Neuronal stem cell (in vitro differentiated cells): Measurements from ENCODE around the gene TARBP2.
A peak's percentile ranks its signal among the peaks of the same experiment; 100 is the strongest.

Experiments
- DNase-seq: peaks from one replicate; pipeline ENCODE4 v3.0.0-alpha.2; 2013; ENCODE audit warnings: low spot score
- H2AFZ ChIP-seq: one replicate; pipeline ENCODE4 v1.6.1; 2013; ENCODE audit warnings: mild to moderate bottlenecking, low read length, inconsistent platforms
- H2AK5ac ChIP-seq: 2 replicates; pipeline ENCODE4 v1.6.1; 2013; ENCODE audit warnings: low read depth, mild to moderate bottlenecking, inconsistent platforms, low read length, moderate library complexity, mixed read lengths
- H2BK120ac ChIP-seq: 2 replicates; pipeline ENCODE4 v1.6.1; 2013; ENCODE audit warnings: low read depth, mild to moderate bottlenecking, inconsistent platforms, low read length, moderate library complexity, mixed read lengths
- H2BK12ac ChIP-seq: one replicate; pipeline ENCODE4 v1.6.1; 2013; ENCODE audit warnings: low read length, inconsistent platforms
- H2BK15ac ChIP-seq: 2 replicates; pipeline ENCODE4 v1.6.1; 2013; ENCODE audit warnings: mild to moderate bottlenecking, low read length, inconsistent platforms, mixed read lengths
- H2BK5ac ChIP-seq: one replicate; pipeline ENCODE4 v1.6.1; 2013; ENCODE audit warnings: inconsistent platforms, mild to moderate bottlenecking, low read length, moderate library complexity
- H3K14ac ChIP-seq: one replicate; pipeline ENCODE4 v1.6.1; 2013; ENCODE audit warnings: low read length, inconsistent platforms
- H3K18ac ChIP-seq: 2 replicates; pipeline ENCODE4 v1.6.1; 2013; ENCODE audit warnings: low read length, inconsistent platforms
- H3K23ac ChIP-seq: 2 replicates; pipeline ENCODE4 v1.6.1; 2013; ENCODE audit warnings: low read depth, mild to moderate bottlenecking, mixed read lengths, low read length, inconsistent platforms; ENCODE audit not compliant: poor library complexity
- H3K27ac ChIP-seq: replicated peaks from 3 replicates; pipeline ENCODE4 v1.5.1; 2013; ENCODE audit warnings: low read length, inconsistent platforms
- H3K27me3 ChIP-seq, 3 experiments: 2 replicates each; pipeline ENCODE4 v1.6.1; 2013; ENCODE audit warnings: low read length in 3 of 3, mild to moderate bottlenecking in 2 of 3, inconsistent platforms in 1 of 3, low read depth in 1 of 3, mixed read lengths in 1 of 3, moderate library complexity in 1 of 3; ENCODE audit not compliant: control insufficient read depth in 3 of 3, insufficient read depth in 3 of 3
- H3K36me3 ChIP-seq, 2 donors: replicated peaks in 1 of 2; 2 replicates each; pipeline ENCODE4 v1.6.1; 2013; ENCODE audit warnings: low read length in 2 of 2; ENCODE audit not compliant: control insufficient read depth in 2 of 2, insufficient read depth in 2 of 2
- H3K4ac ChIP-seq: 2 replicates; pipeline ENCODE4 v1.6.1; 2013; ENCODE audit warnings: inconsistent platforms, mild to moderate bottlenecking, low read length, moderate library complexity
- H3K4me1 ChIP-seq, 2 donors: 1 replicate in 1 of 2; 2 replicates in 1 of 2; pipeline ENCODE4 v1.6.1; 2013; ENCODE audit warnings: low read length in 2 of 2, low read depth in 1 of 2; ENCODE audit not compliant: control insufficient read depth in 2 of 2, insufficient read depth in 1 of 2
- H3K4me2 ChIP-seq: one replicate; pipeline ENCODE4 v1.6.1; 2013; ENCODE audit warnings: mild to moderate bottlenecking, low read length, inconsistent platforms; ENCODE audit not compliant: insufficient read depth, poor library complexity, severe bottlenecking
- H3K4me3 ChIP-seq, 2 donors: 2 replicates each; pipeline ENCODE4 v1.5.1; 2013; ENCODE audit warnings: low read length in 2 of 2, mild to moderate bottlenecking in 2 of 2, inconsistent platforms in 1 of 2, moderate library complexity in 1 of 2
- H3K79me1 ChIP-seq: one replicate; pipeline ENCODE4 v1.6.1; 2013; ENCODE audit warnings: low read depth, mild to moderate bottlenecking, inconsistent platforms, low read length, moderate library complexity
- H3K9ac ChIP-seq: one replicate; pipeline ENCODE4 v1.6.1; 2013; ENCODE audit warnings: mild to moderate bottlenecking, low read depth, low read length, inconsistent platforms; ENCODE audit not compliant: poor library complexity
- H3K9me3 ChIP-seq, 2 donors: replicated peaks in 1 of 2; 2 replicates each; pipeline versions ENCODE3 to v1.6.1; 2013; ENCODE audit warnings: low read length in 2 of 2, mild to moderate bottlenecking in 2 of 2, inconsistent platforms in 1 of 2, low read depth in 1 of 2, mixed read lengths in 1 of 2, moderate library complexity in 1 of 2; ENCODE audit not compliant: control insufficient read depth in 2 of 2, insufficient read depth in 1 of 2
- H4K8ac ChIP-seq: one replicate; pipeline ENCODE4 v1.6.1; 2013; ENCODE audit warnings: low read depth, mild to moderate bottlenecking, inconsistent platforms, low read length, moderate library complexity
- H4K91ac ChIP-seq: one replicate; pipeline ENCODE4 v1.6.1; 2013; ENCODE audit warnings: low read length, low read depth, mild to moderate bottlenecking, inconsistent platforms; ENCODE audit not compliant: poor library complexity
- WGBS, 2 donors: extraction: QIAGEN DNeasy Blood & Tissue Kit; methylation state at CpG; one replicate each; pipeline ENCODE4 v1.1.7; 2013; ENCODE audit warnings: missing lambda C conversion rate in 2 of 2, mixed read lengths in 1 of 2; ENCODE audit not compliant: insufficient read length in 2 of 2, insufficient replicate concordance in 1 of 2; ENCODE audit errors: extremely low coverage in 2 of 2; 5-methylcytosine and 5-hydroxymethylcytosine counted together

The TARBP2 gene

GRCh38 chr12:53496752-53497032 lies 4.4 kb upstream of the TARBP2 start:
- Histone ChIP-seq H3K18ac (no peak overlapping the region), H4K91ac (no peak overlapping the region), H3K27ac (no peak overlapping the region), H2BK5ac (no peak overlapping the region), H3K27me3 (no peaks in the 10 kb centered on the region), H3K9ac (no peak overlapping the region), H2AFZ (no peak overlapping the region), H3K36me3 (peaks cover 0 to 5% of the 10 kb centered on the region in 2 donors), H3K4me3 (no peak overlapping the region), H4K8ac (no peak overlapping the region), H3K4ac (no peak overlapping the region), H3K4me1 (peaks cover 38 to 51% of the 10 kb centered on the region in 2 donors), H2BK15ac (no peak overlapping the region), H3K79me1 (peaks cover under 1% of the 10 kb centered on the region), H3K4me2 (no peak overlapping the region), H2BK12ac (no peak overlapping the region), H3K23ac (no peak overlapping the region), H2BK120ac (no peak overlapping the region), H2AK5ac (no peak overlapping the region), H3K14ac (no peak overlapping the region), H3K9me3 (no peaks in the 10 kb centered on the region)
- WGBS, 2 donors: no CpG with 5 or more reads among the region's 1 CpG
- no peak for DNase-seq

- Histone ChIP-seq H2BK120ac (no peak overlapping the region), H4K8ac (no peak overlapping the region), H3K18ac (no peak overlapping the region), H3K79me1 (peaks cover 4% of the 10 kb centered on the region), H3K4ac (no peak overlapping the region), H3K4me1 (peaks cover 40 to 51% of the 10 kb centered on the region in 2 donors), H2AK5ac (no peak overlapping the region), H3K36me3 (peaks cover 0 to 5% of the 10 kb centered on the region in 2 donors), H2BK12ac (no peak overlapping the region), H3K23ac (no peak overlapping the region), H3K4me3 (no peak overlapping the region), H3K27me3 (no peaks in the 10 kb centered on the region), H3K27ac (no peak overlapping the region), H3K9me3 (no peaks in the 10 kb centered on the region), H2BK15ac (no peak overlapping the region), H3K9ac (no peak overlapping the region), H3K14ac (no peak overlapping the region), H2BK5ac (no peak overlapping the region), H4K91ac (no peak overlapping the region), H3K4me2 (no peak overlapping the region), H2AFZ (no peak overlapping the region)
- DNase-seq: no peak
- WGBS, 2 donors: no CpG with 5 or more reads among the region's 3 CpGs
Measured at GRCh38 chr12:53497461-53497860, 3.6 kb upstream of the TARBP2 start.

GRCh38 chr12:53498235-53498630 lies 2.9 kb upstream of the TARBP2 start:
- Histone ChIP-seq H3K23ac (no peak overlapping the region), H4K91ac (no peak overlapping the region), H3K4me2 (peak overlapping the region; percentile 89), H3K27me3 (no peaks in the 10 kb centered on the region), H3K27ac (peak overlapping the region; percentile 12), H3K4ac (no peak overlapping the region), H3K79me1 (peaks cover 4% of the 10 kb centered on the region), H3K36me3 (peaks cover 0 to 11% of the 10 kb centered on the region in 2 donors), H2BK15ac (no peak overlapping the region), H2AFZ (no peak overlapping the region), H3K4me1 (peaks cover 40 to 49% of the 10 kb centered on the region in 2 donors), H2AK5ac (no peak overlapping the region), H3K14ac (no peak overlapping the region), H2BK12ac (no peak overlapping the region), H3K9ac (no peak overlapping the region), H3K4me3 (peak overlapping the region in 1 of 2 donors; percentile 97), H2BK120ac (no peak overlapping the region), H3K18ac (no peak overlapping the region), H3K9me3 (no peaks in the 10 kb centered on the region), H2BK5ac (no peak overlapping the region), H4K8ac (no peak overlapping the region)
- WGBS, 2 donors: no CpG with 5 or more reads among the region's 2 CpGs
- no peak for DNase-seq

GRCh38 chr12:53499266-53500141 lies 1.6 kb upstream of the TARBP2 start, which contains the start of gene MAP3K12:
Gene MAP3K12, minus strand, starts transcription at chr12:53499458. Its CDS starts 12,067 bp downstream, at chr12:53487391.
- H3K79me1 ChIP-seq: peaks cover 6% of the 10 kb centered on the region
- no peak within 1 kb of the TSS for H4K91ac ChIP-seq
- peak within 1 kb of the TSS; percentile 29 for H4K8ac ChIP-seq
- no peaks in the 10 kb centered on the region for H3K27me3 ChIP-seq
- H2AK5ac ChIP-seq: no peak within 1 kb of the TSS
- H2BK12ac ChIP-seq: peak within 1 kb of the TSS; percentile 17
- H3K14ac ChIP-seq: no peak within 1 kb of the TSS
- H3K4ac ChIP-seq: no peak within 1 kb of the TSS
- no peak within 1 kb of the TSS for H2BK120ac ChIP-seq
- peak within 1 kb of the TSS; percentile 87 for H2BK5ac ChIP-seq
- H3K4me2 ChIP-seq: peak within 1 kb of the TSS; percentile 89
- H2BK15ac ChIP-seq: peak within 1 kb of the TSS; percentile 95
- peak; percentile 54 for DNase-seq
- peaks cover 28 to 37% of the 10 kb centered on the region in 2 donors for H3K4me1 ChIP-seq
- H3K18ac ChIP-seq: peak within 1 kb of the TSS; percentile 93
- peaks cover 0 to 24% of the 10 kb centered on the region in 2 donors for H3K36me3 ChIP-seq
- peak within 1 kb of the TSS; percentile 100 for H2AFZ ChIP-seq
- H3K23ac ChIP-seq: peak within 1 kb of the TSS; percentile 34
- H3K4me3 ChIP-seq: peak within 1 kb of the TSS; percentile 87 to 97
- peak within 1 kb of the TSS; percentile 85 for H3K27ac ChIP-seq
- no peaks in the 10 kb centered on the region for H3K9me3 ChIP-seq
- no CpG with 5 or more reads among the region's 51 CpGs for WGBS, 2 donors
- H3K9ac ChIP-seq: peak within 1 kb of the TSS; percentile 93
